ENCODE results near the gene INPP5E.
A peak's percentile ranks its signal among the peaks of the same experiment; 100 is the strongest.

Gene INPP5E

DNA sequence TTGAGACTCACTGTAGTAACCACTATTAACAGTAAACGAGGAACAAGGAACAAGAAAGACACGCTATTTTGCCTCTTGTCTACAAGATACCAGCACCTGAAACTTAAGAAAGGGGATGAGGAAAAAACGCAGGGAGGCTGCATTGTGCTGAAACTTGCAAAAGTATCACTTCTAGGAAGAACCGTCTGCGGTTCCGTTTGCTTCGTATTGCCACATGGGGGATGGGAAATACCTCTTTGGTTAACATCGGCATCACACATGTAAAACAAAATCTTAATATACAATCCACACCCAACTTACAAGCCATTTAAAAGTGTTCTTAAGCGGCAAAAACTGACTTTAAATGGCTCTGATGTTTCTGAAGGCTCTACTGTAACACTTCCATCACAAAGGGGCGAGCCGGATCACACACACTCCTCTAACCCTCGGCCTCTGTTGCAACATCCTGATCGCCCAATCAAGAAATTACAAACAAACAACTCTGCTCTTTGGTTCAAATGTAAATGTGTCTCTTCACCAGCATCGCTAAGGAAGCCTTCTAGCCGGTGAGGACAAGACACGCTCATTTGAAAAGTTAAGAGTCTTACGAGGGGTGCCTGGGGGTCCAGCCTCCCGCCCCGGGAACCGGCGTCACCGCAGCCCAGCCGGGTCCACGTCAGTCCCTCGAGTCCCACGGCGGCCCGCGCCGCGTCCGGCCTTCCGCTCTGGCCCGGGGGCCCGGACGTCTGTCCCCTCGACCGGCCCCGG lies 42.6 kb upstream of the INPP5E start:
- TF ChIP-seq POLR2A (IDR thresholded peaks at IDR 0.05; ENCODE audit: low read length) (no peak), GATA1 (IDR thresholded peaks at IDR 0.05; ENCODE audit: low read depth, low read length) (no peak)

GRCh38 chr9:136481558-136481957 lies 41.9 kb upstream of the INPP5E start:
- no peak for TF ChIP-seq GATA1 (IDR thresholded peaks at IDR 0.05; ENCODE audit: low read depth, low read length)
- TF ChIP-seq POLR2A (IDR thresholded peaks at IDR 0.05; ENCODE audit: low read length), result no peak
- peak in 1 of 2 experiments; percentile 39 for DNase-seq

More for the DNA sequence above, 42.6 kb upstream of the INPP5E start:
- DNase-seq, result peak; percentile 62 to 78

- DNase-seq, result no peak
- TF ChIP-seq GATA1 (IDR thresholded peaks at IDR 0.05; ENCODE audit: low read depth, low read length) (no peak), POLR2A (IDR thresholded peaks at IDR 0.05; ENCODE audit: low read length) (no peak)
These were observed 36.9 kb upstream of the INPP5E start for GRCh38 chr9:136476369-136477150.

- TF ChIP-seq GATA1 (IDR thresholded peaks at IDR 0.05; ENCODE audit: low read depth, low read length), result no peak
- no peak for TF ChIP-seq POLR2A (IDR thresholded peaks at IDR 0.05; ENCODE audit: low read length)
- DNase-seq, result no peak
These were observed 35.6 kb upstream of the INPP5E start for GRCh38 chr9:136474974-136475865.

GRCh38 chr9:136474021-136474640 lies 34.5 kb upstream of the INPP5E start:
- no peak for TF ChIP-seq POLR2A (IDR thresholded peaks at IDR 0.05; ENCODE audit: low read length)
- no peak for TF ChIP-seq GATA1 (IDR thresholded peaks at IDR 0.05; ENCODE audit: low read depth, low read length)
- no peak for DNase-seq

GRCh38 chr9:136473354-136473721 lies 33.7 kb upstream of the INPP5E start:
- TF ChIP-seq POLR2A (IDR thresholded peaks at IDR 0.05; ENCODE audit: low read length) (no peak), GATA1 (IDR thresholded peaks at IDR 0.05; ENCODE audit: low read depth, low read length) (no peak)
- no peak for DNase-seq

DNA sequence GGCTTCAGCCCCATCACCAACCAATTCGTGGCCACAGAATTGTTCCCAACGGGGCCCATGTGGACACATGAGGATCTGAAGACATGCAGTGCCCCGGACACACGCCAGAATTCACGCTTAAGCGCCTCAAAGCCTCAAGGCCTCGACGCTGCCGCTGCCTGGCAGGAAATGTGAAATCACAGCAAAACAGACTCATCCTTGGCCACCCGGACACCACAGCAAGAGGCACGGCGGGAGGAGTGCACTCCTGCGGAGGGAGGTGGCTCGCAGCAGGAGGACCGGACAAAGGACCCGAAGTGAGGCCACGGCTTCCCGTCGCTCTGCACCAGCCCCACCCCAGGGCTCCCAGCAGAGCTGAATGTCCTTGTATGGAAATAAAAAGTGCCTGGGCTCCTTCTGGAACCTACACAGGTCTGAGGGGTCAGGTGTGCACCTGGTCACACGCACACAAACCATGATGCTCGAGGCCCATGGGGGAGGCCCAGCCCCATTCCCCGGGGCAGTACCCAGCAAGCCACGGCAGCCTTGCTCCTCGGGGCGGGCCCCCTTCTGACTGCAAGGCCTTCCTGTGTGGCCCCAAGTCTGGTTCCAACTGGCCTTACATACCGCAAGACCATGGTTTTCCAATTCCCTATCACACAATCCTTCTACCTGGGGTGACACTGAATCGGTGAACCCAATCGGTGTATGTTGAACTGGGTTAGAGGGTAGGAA lies 33.2 kb upstream of the INPP5E start:
- DNase-seq, result no peak
- TF ChIP-seq POLR2A (IDR thresholded peaks at IDR 0.05; ENCODE audit: low read length), result no peak
- TF ChIP-seq GATA1 (IDR thresholded peaks at IDR 0.05; ENCODE audit: low read depth, low read length), result no peak

DNA sequence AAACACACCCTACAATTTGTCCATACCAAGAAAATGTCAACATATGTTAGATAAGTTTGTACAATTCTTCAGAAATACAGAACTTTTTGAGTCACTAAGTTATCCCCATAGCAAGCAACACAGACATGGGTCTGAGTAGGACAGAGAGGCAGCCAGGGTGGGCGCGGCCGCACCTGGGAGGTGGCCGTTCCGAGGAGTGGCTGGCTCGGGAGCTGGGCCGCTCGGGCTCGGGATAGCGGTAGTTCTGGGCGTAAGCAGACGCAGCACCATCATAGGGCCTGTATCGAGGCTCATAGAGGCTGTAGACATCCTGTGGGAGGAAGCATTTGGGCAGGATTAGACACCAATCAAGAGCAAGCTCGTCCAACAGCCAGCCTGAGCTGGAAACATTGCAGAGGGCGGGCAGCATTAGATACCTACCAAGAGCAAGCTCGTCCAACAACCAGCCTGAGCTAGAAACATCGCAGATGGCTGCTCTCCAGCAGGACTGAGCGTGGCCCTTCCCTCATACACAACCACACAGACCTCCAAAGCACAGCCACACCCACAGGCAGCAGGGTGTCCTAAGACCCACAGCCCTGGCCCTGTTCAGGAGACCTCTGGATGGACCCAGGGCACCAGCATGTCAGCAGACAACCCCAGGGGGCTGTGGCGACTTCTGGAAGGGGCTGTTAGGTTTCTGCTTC lies 32.3 kb upstream of the INPP5E start:
- no peak for DNase-seq
- TF ChIP-seq POLR2A (IDR thresholded peaks at IDR 0.05; ENCODE audit: low read length) (no peak), GATA1 (IDR thresholded peaks at IDR 0.05; ENCODE audit: low read depth, low read length) (no peak)

DNA sequence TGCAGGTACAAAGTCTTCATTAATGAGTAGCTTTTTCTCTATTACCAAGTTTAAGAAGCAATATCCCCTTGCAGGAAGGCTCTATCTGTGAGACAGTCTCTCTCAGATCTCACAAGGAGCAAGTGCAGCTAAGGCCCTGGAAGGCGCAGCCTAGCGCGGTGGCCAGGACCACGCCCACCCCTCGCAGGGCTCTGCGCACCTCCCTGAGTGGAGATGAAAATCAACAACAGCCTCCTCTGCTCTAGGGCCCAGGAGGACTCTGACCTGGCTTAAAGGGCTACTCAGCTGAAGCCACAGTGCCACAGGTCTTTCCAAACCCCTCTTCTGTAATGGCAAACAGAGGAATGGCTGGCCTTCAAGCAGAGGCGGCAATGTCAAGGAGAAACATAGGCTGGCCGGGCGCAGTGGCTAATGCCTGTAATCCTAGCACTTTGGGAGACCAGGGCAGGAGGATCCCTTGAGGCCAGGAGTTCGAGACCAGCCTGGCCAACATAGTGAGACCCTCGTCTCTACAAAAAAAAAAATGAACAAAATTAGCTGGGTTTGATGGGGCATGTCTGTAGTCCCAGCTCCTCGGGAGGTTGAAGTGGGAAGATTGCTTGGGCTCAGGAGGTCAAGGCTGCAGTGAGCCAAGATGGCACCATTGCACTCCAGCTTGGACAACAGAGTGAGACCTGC lies 31.3 kb upstream of the INPP5E start:
- DNase-seq, result peak; percentile 65 to 68
- TF ChIP-seq GATA1 (IDR thresholded peaks at IDR 0.05; ENCODE audit: low read depth, low read length) (no peak), POLR2A (IDR thresholded peaks at IDR 0.05; ENCODE audit: low read length) (no peak)

GRCh38 chr9:136470356-136470755 lies 30.7 kb upstream of the INPP5E start:
- DNase-seq, result no peak
- no peak for TF ChIP-seq GATA1 (IDR thresholded peaks at IDR 0.05; ENCODE audit: low read depth, low read length)
- no peak for TF ChIP-seq POLR2A (IDR thresholded peaks at IDR 0.05; ENCODE audit: low read length)

DNA sequence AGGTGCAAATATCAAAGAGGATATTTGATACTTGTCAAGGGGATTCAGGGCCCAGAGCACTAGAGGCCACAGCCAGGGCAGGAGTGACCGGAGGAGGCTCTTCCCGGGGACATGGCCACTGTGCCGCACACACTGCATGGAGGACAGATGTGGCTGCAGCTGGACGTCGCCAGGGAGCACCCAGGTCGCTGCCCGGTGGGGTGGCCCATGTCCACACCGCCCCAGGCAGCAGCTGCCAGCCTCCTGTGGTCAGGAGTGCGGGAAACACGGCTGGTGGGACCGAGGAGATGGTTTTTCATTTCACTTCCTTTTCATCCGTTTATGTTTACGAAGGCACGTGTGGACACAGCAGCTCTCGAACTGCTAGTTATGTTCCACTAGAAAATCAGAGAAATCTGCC lies 28.1 kb upstream of the INPP5E start:
- TF ChIP-seq POLR2A (IDR thresholded peaks at IDR 0.05; ENCODE audit: low read length) (no peak), GATA1 (IDR thresholded peaks at IDR 0.05; ENCODE audit: low read depth, low read length) (no peak)
- DNase-seq, result no peak

- TF ChIP-seq POLR2A (IDR thresholded peaks at IDR 0.05; ENCODE audit: low read length), result no peak
- TF ChIP-seq GATA1 (IDR thresholded peaks at IDR 0.05; ENCODE audit: low read depth, low read length), result no peak
- DNase-seq, result no peak
These were observed 26.5 kb upstream of the INPP5E start for GRCh38 chr9:136466155-136466541.

All from erythroblast (primary cell).